Nephron (organoid): Measurements from ENCODE around the gene ZNHIT3.

Source experiments
- H3K27ac Mint-ChIP-seq, 3 experiments: 2 replicates each; pipeline ENCODE4 v1.8.0; 2020; ENCODE audit warnings: mixed read lengths in 3 of 3, mild to moderate bottlenecking in 2 of 3, moderate library complexity in 1 of 3
- H3K27me3 Mint-ChIP-seq: 2 replicates; pipeline ENCODE4 v1.8.0; 2021; ENCODE audit warnings: low read depth, mild to moderate bottlenecking, moderate library complexity, mixed read lengths
- H3K36me3 Mint-ChIP-seq: 2 replicates; pipeline ENCODE4 v1.8.0; 2020; ENCODE audit warnings: low read depth, mixed read lengths
- H3K4me1 Mint-ChIP-seq: 2 replicates; pipeline ENCODE4 v1.8.0; 2020; ENCODE audit warnings: mixed read lengths
- H3K4me3 Mint-ChIP-seq, 3 experiments: 2 replicates each; pipeline ENCODE4 v1.8.0; 2020; ENCODE audit warnings: mild to moderate bottlenecking in 3 of 3, mixed read lengths in 3 of 3, moderate library complexity in 2 of 3
- H3K9me3 Mint-ChIP-seq: 2 replicates; pipeline ENCODE4 v1.8.0; 2020; ENCODE audit warnings: mixed read lengths
- CTCF ChIP-seq, 3 experiments: fragments of 200-600 bp; sonication (generic); IDR thresholded peaks; one replicate each; pipeline ENCODE4 v1.5.0; 2021; ENCODE audit warnings: antibody characterized with exemption in 3 of 3; ENCODE audit not compliant: unreplicated experiment in 3 of 3

Gene ZNHIT3

GRCh38 chr17:36512641-36513040 is 26.2 kb downstream of the ZNHIT3 start:
- H3K9me3 Mint-ChIP-seq = no peaks in the 10 kb centered on the region
- H3K4me1 Mint-ChIP-seq = no peaks in the 10 kb centered on the region
- H3K27ac Mint-ChIP-seq = no peak overlapping the region
- H3K27me3 Mint-ChIP-seq = no peaks in the 10 kb centered on the region
- no peak for TF ChIP-seq CTCF (IDR thresholded peaks at IDR 0.05; ENCODE audit: unreplicated experiment in 3 of 3)
- H3K4me3 Mint-ChIP-seq = no peak overlapping the region
- H3K36me3 Mint-ChIP-seq = peaks cover 36% of the 10 kb centered on the region

- H3K36me3 Mint-ChIP-seq = peaks cover 37% of the 10 kb centered on the region
- no peaks in the 10 kb centered on the region for H3K4me1 Mint-ChIP-seq
- no peak for TF ChIP-seq CTCF (IDR thresholded peaks at IDR 0.05; ENCODE audit: unreplicated experiment in 3 of 3)
- H3K27me3 Mint-ChIP-seq = no peaks in the 10 kb centered on the region
- no peak overlapping the region for H3K4me3 Mint-ChIP-seq
- no peaks in the 10 kb centered on the region for H3K9me3 Mint-ChIP-seq
- no peak overlapping the region for H3K27ac Mint-ChIP-seq
Observed at GRCh38 chr17:36514856-36515255, 28.4 kb downstream of the ZNHIT3 start.

- Mint-ChIP-seq H3K4me1 (no peaks in the 10 kb centered on the region), H3K27ac (no peak overlapping the region), H3K9me3 (no peaks in the 10 kb centered on the region), H3K27me3 (no peaks in the 10 kb centered on the region), H3K36me3 (peaks cover 42% of the 10 kb centered on the region), H3K4me3 (no peak overlapping the region)
- no peak for TF ChIP-seq CTCF (IDR thresholded peaks at IDR 0.05; ENCODE audit: unreplicated experiment in 3 of 3)
Observed at GRCh38 chr17:36515837-36516236, 29.4 kb downstream of the ZNHIT3 start.

- no peak for TF ChIP-seq CTCF (IDR thresholded peaks at IDR 0.05; ENCODE audit: unreplicated experiment in 3 of 3)
- Mint-ChIP-seq H3K36me3 (peaks cover 52% of the 10 kb centered on the region), H3K4me1 (peaks cover 4% of the 10 kb centered on the region), H3K4me3 (no peak overlapping the region), H3K9me3 (no peaks in the 10 kb centered on the region), H3K27ac (no peak overlapping the region), H3K27me3 (no peaks in the 10 kb centered on the region)
Observed at GRCh38 chr17:36523113-36523512, 36.6 kb downstream of the ZNHIT3 start.

- Mint-ChIP-seq H3K27ac (no peak overlapping the region), H3K9me3 (no peaks in the 10 kb centered on the region), H3K4me1 (peaks cover 15% of the 10 kb centered on the region), H3K27me3 (no peaks in the 10 kb centered on the region), H3K4me3 (no peak overlapping the region), H3K36me3 (peaks cover 52% of the 10 kb centered on the region)
- TF ChIP-seq CTCF (IDR thresholded peaks at IDR 0.05; ENCODE audit: unreplicated experiment in 3 of 3) = no peak
Observed at GRCh38 chr17:36524428-36524876, 38.0 kb downstream of the ZNHIT3 start.

GRCh38 chr17:36525113-36525512 is 38.6 kb downstream of the ZNHIT3 start:
- Mint-ChIP-seq H3K9me3 (no peaks in the 10 kb centered on the region), H3K27me3 (no peaks in the 10 kb centered on the region), H3K4me3 (no peak overlapping the region), H3K27ac (no peak overlapping the region), H3K4me1 (peaks cover 19% of the 10 kb centered on the region), H3K36me3 (peaks cover 49% of the 10 kb centered on the region)
- no peak for TF ChIP-seq CTCF (IDR thresholded peaks at IDR 0.05; ENCODE audit: unreplicated experiment in 3 of 3)
